Measurements from ENCODE around the gene SPEM1.

The SPEM1 gene

DNA sequence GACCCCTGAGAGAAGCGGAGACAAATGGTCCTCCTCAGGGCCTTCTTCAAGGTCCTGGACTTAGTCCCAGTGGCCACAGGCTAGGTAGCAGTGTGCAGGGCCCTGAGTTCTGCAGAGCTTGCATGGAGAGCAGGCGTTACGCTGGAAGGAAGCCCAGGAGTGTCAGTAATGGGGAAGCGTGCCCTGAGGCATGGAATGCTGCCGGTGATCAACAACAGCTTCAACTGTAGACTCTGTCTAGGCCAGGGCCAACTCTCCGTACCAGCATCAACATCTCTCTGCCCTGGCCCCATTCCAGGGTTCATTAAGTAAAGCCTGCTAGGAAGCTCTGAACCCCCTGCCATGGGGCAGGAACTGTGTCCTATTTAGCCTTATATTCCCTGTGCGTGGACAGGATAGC is 39.8 kb upstream of the SPEM1 start:
- Histone ChIP-seq H3K14ac (ENCODE audit: low read length) (no peak overlapping the region), H2BK12ac (ENCODE audit: low read length) (no peak overlapping the region), H3K23ac (ENCODE audit: low read depth, low read length, poor library complexity) (peak overlapping the region; percentile 91), H3K9me3 (replicated peaks in 1 of 2; ENCODE audit: control insufficient read depth in 2 of 2, insufficient read depth in 1 of 2, low read depth in 1 of 2, low read length in 2 of 2) (peaks cover 11 to 17% of the 10 kb centered on the region in 2 donors), H3K4me1 (ENCODE audit: control insufficient read depth in 2 of 2, insufficient read depth in 1 of 2, low read depth in 1 of 2, low read length in 2 of 2) (peaks cover 8 to 10% of the 10 kb centered on the region in 2 donors), H3K9ac (ENCODE audit: low read depth, low read length, poor library complexity) (no peak overlapping the region), H3K4me2 (ENCODE audit: insufficient read depth, low read length, poor library complexity, severe bottlenecking) (no peak overlapping the region), H2AFZ (ENCODE audit: low read length) (peak overlapping the region; percentile 86), H4K8ac (ENCODE audit: low read depth, low read length) (no peak overlapping the region), H3K27ac (replicated peaks; ENCODE audit: low read length) (no peak overlapping the region), H3K27me3 (ENCODE audit: control insufficient read depth in 3 of 3, insufficient read depth in 3 of 3, low read depth in 1 of 3, low read length in 3 of 3) (peaks cover 3 to 56% (median 49%) of the 10 kb centered on the region in 3 experiments), H3K36me3 (replicated peaks in 1 of 2; ENCODE audit: control insufficient read depth in 2 of 2, insufficient read depth in 2 of 2, low read length in 2 of 2) (no peaks in the 10 kb centered on the region), H3K4ac (ENCODE audit: low read length) (no peak overlapping the region), H2BK120ac (ENCODE audit: low read depth, low read length) (no peak overlapping the region), H2BK15ac (ENCODE audit: low read length) (peak overlapping the region; percentile 91), H4K91ac (ENCODE audit: low read depth, low read length, poor library complexity) (no peak overlapping the region), H3K79me1 (ENCODE audit: low read depth, low read length) (no peaks in the 10 kb centered on the region), H2BK5ac (ENCODE audit: low read length) (no peak overlapping the region), H2AK5ac (ENCODE audit: low read depth, low read length) (peak overlapping the region; percentile 1), H3K18ac (ENCODE audit: low read length) (peak overlapping the region; percentile 77), H3K4me3 (ENCODE audit: low read length in 2 of 2) (no peak overlapping the region)
- no CpG with 5 or more reads among the region's 7 CpGs for WGBS, 2 donors (ENCODE audit: extremely low coverage in 2 of 2, insufficient read length in 2 of 2, insufficient replicate concordance in 1 of 2)
- DNase-seq (ENCODE audit: low spot score), result no peak

DNA sequence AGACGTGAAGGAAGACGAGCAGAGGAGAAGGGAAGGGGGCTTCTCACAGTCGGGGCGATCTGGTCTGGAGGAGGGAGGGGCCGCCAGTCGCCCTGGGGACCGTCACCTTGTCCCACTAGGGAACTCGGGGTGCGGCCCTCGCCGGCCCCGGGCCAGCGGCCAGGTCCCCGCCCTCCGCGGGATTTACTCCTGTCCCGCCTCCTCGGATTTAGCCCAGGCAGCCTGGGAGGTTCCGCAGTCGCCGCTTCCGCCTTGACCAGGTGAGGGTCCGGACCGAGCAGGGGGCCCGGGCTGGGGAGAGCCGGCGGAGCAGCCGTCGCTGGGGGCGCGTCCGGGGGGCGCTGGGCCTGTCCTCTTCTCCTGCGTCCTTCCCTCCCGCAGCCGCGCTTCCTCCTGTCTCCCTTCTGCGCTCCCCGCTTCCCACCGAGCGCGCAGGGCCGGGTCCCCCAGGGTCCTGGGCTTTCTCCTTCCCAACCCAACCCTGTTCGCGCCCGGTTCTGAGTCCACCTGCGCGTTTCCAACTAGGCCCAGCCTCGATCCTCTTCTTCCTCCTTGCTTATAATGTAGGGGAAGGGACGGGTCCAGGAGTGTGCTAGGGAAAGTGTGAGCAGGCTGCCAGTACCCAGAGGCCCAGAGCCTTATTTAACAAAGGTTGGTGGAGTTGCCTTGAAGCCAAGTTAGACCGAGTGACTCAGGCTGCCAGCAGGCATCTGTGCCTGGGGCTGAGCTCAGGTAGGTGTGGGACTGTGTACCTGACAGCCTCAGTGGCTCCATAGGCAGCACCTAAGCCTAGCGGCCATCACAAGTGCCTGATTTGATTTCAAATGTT is 39.1 kb upstream of the SPEM1 start, which contains the start of gene TNK1:
Gene TNK1 (plus strand): TSS at position 235 of the 829 bp plus-strand sequence. CDS start 1,838 bp downstream, outside the sequence.
- no CpG with 5 or more reads among the region's 52 CpGs for WGBS, 2 donors (ENCODE audit: extremely low coverage in 2 of 2, insufficient read length in 2 of 2, insufficient replicate concordance in 1 of 2)
- no peak for DNase-seq (ENCODE audit: low spot score)

GRCh38 chr17:7382901-7383300 is 37.2 kb upstream of the SPEM1 start:
- H3K23ac ChIP-seq (ENCODE audit: low read depth, low read length, poor library complexity), result peak overlapping the region; percentile 58
- WGBS, 2 donors (ENCODE audit: extremely low coverage in 2 of 2, insufficient read length in 2 of 2, insufficient replicate concordance in 1 of 2), result no CpG with 5 or more reads among the region's 10 CpGs
- H3K27ac ChIP-seq (replicated peaks; ENCODE audit: low read length), result no peak overlapping the region
- H2BK12ac ChIP-seq (ENCODE audit: low read length), result no peak overlapping the region
- peak overlapping the region; percentile 82 for H2AK5ac ChIP-seq (ENCODE audit: low read depth, low read length)
- no peak overlapping the region for H3K4ac ChIP-seq (ENCODE audit: low read length)
- H4K8ac ChIP-seq (ENCODE audit: low read depth, low read length), result no peak overlapping the region
- H2BK15ac ChIP-seq (ENCODE audit: low read length), result peak overlapping the region; percentile 86
- H3K9me3 ChIP-seq (replicated peaks in 1 of 2; ENCODE audit: control insufficient read depth in 2 of 2, insufficient read depth in 1 of 2, low read depth in 1 of 2, low read length in 2 of 2), result peaks cover 11 to 17% of the 10 kb centered on the region in 2 donors
- no peak overlapping the region for H3K14ac ChIP-seq (ENCODE audit: low read length)
- H2BK120ac ChIP-seq (ENCODE audit: low read depth, low read length), result no peak overlapping the region
- no peak overlapping the region for H3K18ac ChIP-seq (ENCODE audit: low read length)
- H2BK5ac ChIP-seq (ENCODE audit: low read length), result no peak overlapping the region
- peaks cover 3 to 56% (median 49%) of the 10 kb centered on the region in 3 experiments for H3K27me3 ChIP-seq (ENCODE audit: control insufficient read depth in 3 of 3, insufficient read depth in 3 of 3, low read depth in 1 of 3, low read length in 3 of 3)
- no peak overlapping the region for H3K9ac ChIP-seq (ENCODE audit: low read depth, low read length, poor library complexity)
- no peak overlapping the region for H4K91ac ChIP-seq (ENCODE audit: low read depth, low read length, poor library complexity)
- H3K4me2 ChIP-seq (ENCODE audit: insufficient read depth, low read length, poor library complexity, severe bottlenecking), result no peak overlapping the region
- no peak overlapping the region for H2AFZ ChIP-seq (ENCODE audit: low read length)
- no peaks in the 10 kb centered on the region for H3K79me1 ChIP-seq (ENCODE audit: low read depth, low read length)
- H3K4me1 ChIP-seq (ENCODE audit: control insufficient read depth in 2 of 2, insufficient read depth in 1 of 2, low read depth in 1 of 2, low read length in 2 of 2), result peaks cover 8 to 10% of the 10 kb centered on the region in 2 donors
- no peak for DNase-seq (ENCODE audit: low spot score)
- H3K36me3 ChIP-seq (replicated peaks in 1 of 2; ENCODE audit: control insufficient read depth in 2 of 2, insufficient read depth in 2 of 2, low read length in 2 of 2), result no peaks in the 10 kb centered on the region
- no peak overlapping the region for H3K4me3 ChIP-seq (ENCODE audit: low read length in 2 of 2)

More for the DNA sequence above, 39.1 kb upstream of the SPEM1 start, which contains the start of gene TNK1:
- peaks cover 11 to 17% of the 10 kb centered on the region in 2 donors for H3K9me3 ChIP-seq (replicated peaks in 1 of 2; ENCODE audit: control insufficient read depth in 2 of 2, insufficient read depth in 1 of 2, low read depth in 1 of 2, low read length in 2 of 2)
- H2BK120ac ChIP-seq (ENCODE audit: low read depth, low read length), result peak within 1 kb of the TSS; percentile 97
- H2BK5ac ChIP-seq (ENCODE audit: low read length), result no peak within 1 kb of the TSS
- no peak within 1 kb of the TSS for H3K4ac ChIP-seq (ENCODE audit: low read length)
- peaks cover 8 to 10% of the 10 kb centered on the region in 2 donors for H3K4me1 ChIP-seq (ENCODE audit: control insufficient read depth in 2 of 2, insufficient read depth in 1 of 2, low read depth in 1 of 2, low read length in 2 of 2)
- H3K14ac ChIP-seq (ENCODE audit: low read length), result no peak within 1 kb of the TSS
- H4K8ac ChIP-seq (ENCODE audit: low read depth, low read length), result no peak within 1 kb of the TSS
- H3K4me2 ChIP-seq (ENCODE audit: insufficient read depth, low read length, poor library complexity, severe bottlenecking), result peak within 1 kb of the TSS; percentile 69
- peak within 1 kb of the TSS; percentile 10 for H2AK5ac ChIP-seq (ENCODE audit: low read depth, low read length)
- peak within 1 kb of the TSS in 1 of 2 donors; percentile 72 for H3K4me3 ChIP-seq (ENCODE audit: low read length in 2 of 2)
- no peak within 1 kb of the TSS for H4K91ac ChIP-seq (ENCODE audit: low read depth, low read length, poor library complexity)
- H3K23ac ChIP-seq (ENCODE audit: low read depth, low read length, poor library complexity), result peak within 1 kb of the TSS; percentile 91
- peak within 1 kb of the TSS; percentile 86 for H3K18ac ChIP-seq (ENCODE audit: low read length)
- H2BK12ac ChIP-seq (ENCODE audit: low read length), result no peak within 1 kb of the TSS
- H2AFZ ChIP-seq (ENCODE audit: low read length), result peak within 1 kb of the TSS; percentile 86
- H3K36me3 ChIP-seq (replicated peaks in 1 of 2; ENCODE audit: control insufficient read depth in 2 of 2, insufficient read depth in 2 of 2, low read length in 2 of 2), result no peaks in the 10 kb centered on the region
- no peaks in the 10 kb centered on the region for H3K79me1 ChIP-seq (ENCODE audit: low read depth, low read length)
- peaks cover 3 to 56% (median 49%) of the 10 kb centered on the region in 3 experiments for H3K27me3 ChIP-seq (ENCODE audit: control insufficient read depth in 3 of 3, insufficient read depth in 3 of 3, low read depth in 1 of 3, low read length in 3 of 3)
- H3K9ac ChIP-seq (ENCODE audit: low read depth, low read length, poor library complexity), result peak within 1 kb of the TSS; percentile 76
- no peak within 1 kb of the TSS for H3K27ac ChIP-seq (replicated peaks; ENCODE audit: low read length)
- H2BK15ac ChIP-seq (ENCODE audit: low read length), result peak within 1 kb of the TSS; percentile 91

GRCh38 chr17:7383371-7383741 is 36.8 kb upstream of the SPEM1 start:
- H3K4me3 ChIP-seq (ENCODE audit: low read length in 2 of 2), result no peak overlapping the region
- H3K4ac ChIP-seq (ENCODE audit: low read length), result peak overlapping the region; percentile 69
- peak overlapping the region; percentile 38 for H3K9ac ChIP-seq (ENCODE audit: low read depth, low read length, poor library complexity)
- DNase-seq (ENCODE audit: low spot score), result no peak
- H4K91ac ChIP-seq (ENCODE audit: low read depth, low read length, poor library complexity), result no peak overlapping the region
- peak overlapping the region; percentile 82 for H2AK5ac ChIP-seq (ENCODE audit: low read depth, low read length)
- H3K9me3 ChIP-seq (replicated peaks in 1 of 2; ENCODE audit: control insufficient read depth in 2 of 2, insufficient read depth in 1 of 2, low read depth in 1 of 2, low read length in 2 of 2), result peaks cover 11 to 17% of the 10 kb centered on the region in 2 donors
- peak overlapping the region; percentile 14 for H2BK12ac ChIP-seq (ENCODE audit: low read length)
- no CpG with 5 or more reads among the region's 11 CpGs for WGBS, 2 donors (ENCODE audit: extremely low coverage in 2 of 2, insufficient read length in 2 of 2, insufficient replicate concordance in 1 of 2)
- peak overlapping the region; percentile 58 for H3K23ac ChIP-seq (ENCODE audit: low read depth, low read length, poor library complexity)
- H3K4me1 ChIP-seq (ENCODE audit: control insufficient read depth in 2 of 2, insufficient read depth in 1 of 2, low read depth in 1 of 2, low read length in 2 of 2), result peaks cover 8 to 10% of the 10 kb centered on the region in 2 donors
- peak overlapping the region; percentile 86 for H2BK15ac ChIP-seq (ENCODE audit: low read length)
- peak overlapping the region; percentile 32 for H4K8ac ChIP-seq (ENCODE audit: low read depth, low read length)
- no peak overlapping the region for H2AFZ ChIP-seq (ENCODE audit: low read length)
- peak overlapping the region; percentile 35 for H2BK5ac ChIP-seq (ENCODE audit: low read length)
- H3K79me1 ChIP-seq (ENCODE audit: low read depth, low read length), result no peaks in the 10 kb centered on the region
- peaks cover 3 to 56% (median 49%) of the 10 kb centered on the region in 3 experiments for H3K27me3 ChIP-seq (ENCODE audit: control insufficient read depth in 3 of 3, insufficient read depth in 3 of 3, low read depth in 1 of 3, low read length in 3 of 3)
- H3K4me2 ChIP-seq (ENCODE audit: insufficient read depth, low read length, poor library complexity, severe bottlenecking), result peak overlapping the region; percentile 98
- H3K14ac ChIP-seq (ENCODE audit: low read length), result peak overlapping the region; percentile 65
- peak overlapping the region; percentile 97 for H3K18ac ChIP-seq (ENCODE audit: low read length)
- H2BK120ac ChIP-seq (ENCODE audit: low read depth, low read length), result no peak overlapping the region
- no peaks in the 10 kb centered on the region for H3K36me3 ChIP-seq (replicated peaks in 1 of 2; ENCODE audit: control insufficient read depth in 2 of 2, insufficient read depth in 2 of 2, low read length in 2 of 2)
- no peak overlapping the region for H3K27ac ChIP-seq (replicated peaks; ENCODE audit: low read length)

Measured in neuronal stem cell (in vitro differentiated cells).